OCI-LY1 (cell line): ENCODE results near the gene ZMYND10.
A peak's percentile ranks its signal among the peaks of the same experiment; 100 is the strongest.

Source experiments
- H2AFZ ChIP-seq: fragments of 200-600 bp; sonication (generic), shearing (Covaris generic); 2 replicates; pipeline ENCODE4 v1.6.0; 2014; ENCODE audit warnings: antibody characterized with exemption, mild to moderate bottlenecking, low read length
- H3F3A ChIP-seq: fragments of 200-600 bp; sonication (generic), shearing (Covaris generic); 2 replicates; pipeline ENCODE4 v1.6.0; 2014; ENCODE audit warnings: mild to moderate bottlenecking, antibody characterized with exemption, low read length, moderate library complexity; ENCODE audit not compliant: insufficient read depth
- H3K27ac ChIP-seq: fragments of 200-600 bp; sonication (generic); 2 replicates; pipeline ENCODE4 v1.5.1; 2014; ENCODE audit warnings: low read length, mixed run types, mild to moderate bottlenecking, low read depth; ENCODE audit not compliant: poor library complexity, severe bottlenecking
- H3K27me3 ChIP-seq: fragments of 200-600 bp; sonication (generic); 2 replicates; pipeline ENCODE4 v1.6.0; 2014; ENCODE audit warnings: antibody characterized with exemption, mild to moderate bottlenecking, low read length, moderate library complexity; ENCODE audit not compliant: insufficient read depth
- H3K36me3 ChIP-seq: fragments of 200-600 bp; sonication (generic); 2 replicates; pipeline ENCODE4 v1.6.1; 2014; ENCODE audit warnings: mild to moderate bottlenecking, antibody characterized with exemption, low read length, moderate library complexity, mixed read lengths; ENCODE audit not compliant: insufficient read depth
- H3K4me1 ChIP-seq: fragments of 200-600 bp; sonication (generic); 2 replicates; pipeline ENCODE4 v1.5.1; 2014; ENCODE audit warnings: mild to moderate bottlenecking, low read length, moderate library complexity; ENCODE audit not compliant: insufficient read depth, severe bottlenecking
- H3K4me2 ChIP-seq: fragments of 200-600 bp; sonication (generic), shearing (Covaris generic); 2 replicates; pipeline ENCODE4 v1.6.1; 2014; ENCODE audit warnings: low read length
- H3K4me3 ChIP-seq: fragments of 200-600 bp; sonication (generic); 2 replicates; pipeline ENCODE4 v1.5.1; 2014; ENCODE audit warnings: low read length, low read depth, mild to moderate bottlenecking, mixed read lengths; ENCODE audit not compliant: poor library complexity, severe bottlenecking
- H3K79me2 ChIP-seq: fragments of 200-600 bp; shearing (Covaris generic); 2 replicates; pipeline ENCODE4 v1.6.1; 2016; ENCODE audit warnings: mixed run types, low read length, mixed read lengths; ENCODE audit not compliant: insufficient read depth
- H3K9ac ChIP-seq: fragments of 200-600 bp; sonication (generic), shearing (Covaris generic); 2 replicates; pipeline ENCODE4 v1.6.1; 2014; ENCODE audit warnings: mild to moderate bottlenecking, low read length, mixed read lengths
- H3K9me2 ChIP-seq: fragments of 200-600 bp; sonication (generic), shearing (Covaris generic); 2 replicates; pipeline ENCODE4 v1.6.1; 2014; ENCODE audit warnings: low read depth, mild to moderate bottlenecking, low read length, mixed read lengths
- H3K9me3 ChIP-seq: fragments of 200-600 bp; shearing (Covaris generic); 2 replicates; pipeline ENCODE4 v1.6.1; 2014; ENCODE audit warnings: low read length, mixed read lengths
- H4K20me1 ChIP-seq: fragments of 200-600 bp; sonication (generic), shearing (Covaris generic); 2 replicates; pipeline ENCODE4 v1.6.0; 2016; ENCODE audit warnings: mild to moderate bottlenecking, low read length; ENCODE audit not compliant: insufficient read depth
- EZH2 ChIP-seq: fragments of 200-600 bp; sonication (generic), shearing (Covaris generic); IDR thresholded peaks from 2 replicates; pipeline ENCODE4 v1.8.0; 2017; ENCODE audit warnings: borderline replicate concordance, mixed run types, mild to moderate bottlenecking, antibody characterized with exemption, low read length, moderate library complexity, mixed read lengths
- TF ChIP-seq, protein P1 (sequence below): fragments of 200-600 bp; sonication (generic), shearing (Covaris generic); IDR thresholded peaks from 2 replicates; pipeline ENCODE4 v1.5.1; 2017; ENCODE audit warnings: mild to moderate bottlenecking, antibody characterized with exemption, low read length, moderate library complexity, mixed read lengths

Gene ZMYND10

DNA sequence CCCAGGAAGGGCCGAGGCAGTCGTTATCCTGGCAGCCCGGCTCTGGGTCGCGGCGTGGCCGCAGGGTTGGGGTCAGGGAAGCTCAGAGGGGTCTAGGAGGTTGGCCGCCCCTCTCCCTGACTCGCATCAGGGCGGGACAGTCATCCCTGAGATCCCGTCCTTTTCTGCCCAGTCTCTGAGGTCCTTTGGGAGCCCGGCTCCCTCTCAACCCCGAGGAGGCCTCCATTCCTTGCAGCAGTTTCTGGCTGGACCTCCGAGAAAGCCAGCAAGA, 23.5 kb downstream of the ZMYND10 start:
- Histone ChIP-seq H2AFZ (no peak overlapping the region), H3K9ac (peak overlapping the region; percentile 48; the same call in 1 of the 2 replicates), H3F3A (no peaks in the 10 kb centered on the region), H3K9me3 (no peaks in the 10 kb centered on the region), H3K27ac (peak overlapping the region; percentile 3), H3K4me2 (peak overlapping the region; percentile 90), H3K27me3 (no peaks in the 10 kb centered on the region), H3K36me3 (peaks cover 10% of the 10 kb centered on the region; the same call in 1 of the 2 replicates), H4K20me1 (no peaks in the 10 kb centered on the region), H3K4me1 (peaks cover 48% of the 10 kb centered on the region), H3K9me2 (no peaks in the 10 kb centered on the region), H3K4me3 (peak overlapping the region; percentile 84), H3K79me2 (no peaks in the 10 kb centered on the region)
- TF ChIP-seq EZH2: no peak
- TF ChIP-seq, protein P1, sequence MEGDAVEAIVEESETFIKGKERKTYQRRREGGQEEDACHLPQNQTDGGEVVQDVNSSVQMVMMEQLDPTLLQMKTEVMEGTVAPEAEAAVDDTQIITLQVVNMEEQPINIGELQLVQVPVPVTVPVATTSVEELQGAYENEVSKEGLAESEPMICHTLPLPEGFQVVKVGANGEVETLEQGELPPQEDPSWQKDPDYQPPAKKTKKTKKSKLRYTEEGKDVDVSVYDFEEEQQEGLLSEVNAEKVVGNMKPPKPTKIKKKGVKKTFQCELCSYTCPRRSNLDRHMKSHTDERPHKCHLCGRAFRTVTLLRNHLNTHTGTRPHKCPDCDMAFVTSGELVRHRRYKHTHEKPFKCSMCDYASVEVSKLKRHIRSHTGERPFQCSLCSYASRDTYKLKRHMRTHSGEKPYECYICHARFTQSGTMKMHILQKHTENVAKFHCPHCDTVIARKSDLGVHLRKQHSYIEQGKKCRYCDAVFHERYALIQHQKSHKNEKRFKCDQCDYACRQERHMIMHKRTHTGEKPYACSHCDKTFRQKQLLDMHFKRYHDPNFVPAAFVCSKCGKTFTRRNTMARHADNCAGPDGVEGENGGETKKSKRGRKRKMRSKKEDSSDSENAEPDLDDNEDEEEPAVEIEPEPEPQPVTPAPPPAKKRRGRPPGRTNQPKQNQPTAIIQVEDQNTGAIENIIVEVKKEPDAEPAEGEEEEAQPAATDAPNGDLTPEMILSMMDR: no peak

GRCh38 chr3:50321336-50322114, 24.0 kb downstream of the ZMYND10 start:
- no peak overlapping the region; the same call in 1 of the 2 replicates for H2AFZ ChIP-seq
- no peaks in the 10 kb centered on the region for H3K9me2 ChIP-seq

DNA sequence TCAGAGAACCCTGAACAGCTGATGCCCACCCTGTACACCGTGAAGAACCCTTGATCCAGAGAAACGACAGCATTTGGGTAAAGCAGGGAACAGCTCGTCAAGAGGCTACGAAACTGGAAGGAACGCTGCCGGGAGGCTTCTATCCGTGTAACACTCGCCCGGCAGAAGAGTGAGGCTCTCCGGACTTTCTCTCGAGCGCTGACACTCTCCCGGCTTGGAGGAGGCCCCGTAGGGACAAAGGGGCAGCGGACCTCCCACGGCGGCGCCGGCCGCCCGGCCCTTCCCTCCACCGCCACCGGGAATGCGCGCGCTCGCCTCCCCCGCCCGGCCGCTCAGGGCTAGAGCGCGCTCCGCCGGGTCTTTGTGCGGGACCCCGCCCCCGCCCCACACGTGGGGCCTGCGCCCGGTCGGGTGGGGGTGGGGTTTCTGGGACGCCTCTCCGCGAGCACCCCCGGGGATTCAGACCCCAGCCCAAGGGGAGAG, 24.6 kb downstream of the ZMYND10 start:
- Histone ChIP-seq H4K20me1 (no peaks in the 10 kb centered on the region), H3F3A (no peaks in the 10 kb centered on the region), H3K9ac (peak overlapping the region; percentile 76), H3K4me2 (peak overlapping the region; percentile 90), H3K36me3 (peaks cover 6% of the 10 kb centered on the region; the same call in 1 of the 2 replicates), H3K9me2 (no peaks in the 10 kb centered on the region), H3K4me3 (peak overlapping the region; percentile 84), H3K27ac (no peak overlapping the region), H2AFZ (no peak overlapping the region; the same call in 1 of the 2 replicates), H3K4me1 (peaks cover 53% of the 10 kb centered on the region), H3K27me3 (no peaks in the 10 kb centered on the region), H3K9me3 (no peaks in the 10 kb centered on the region), H3K79me2 (no peaks in the 10 kb centered on the region)
- TF ChIP-seq EZH2: no peak
- TF ChIP-seq, protein P1: no peak

More at GRCh38 chr3:50321336-50322114, 24.0 kb downstream of the ZMYND10 start:
- TF ChIP-seq, protein P1: peak; percentile 68
- no peak for TF ChIP-seq EZH2
- Histone ChIP-seq H3K9me3 (no peaks in the 10 kb centered on the region), H3K36me3 (peaks cover 10% of the 10 kb centered on the region; the same call in 1 of the 2 replicates), H3K27me3 (no peaks in the 10 kb centered on the region), H3K4me1 (peaks cover 49% of the 10 kb centered on the region), H3K4me2 (peak overlapping the region; percentile 90), H4K20me1 (no peaks in the 10 kb centered on the region), H3K4me3 (peak overlapping the region; percentile 84), H3F3A (no peaks in the 10 kb centered on the region), H3K9ac (peak overlapping the region; percentile 76), H3K79me2 (no peaks in the 10 kb centered on the region), H3K27ac (peak overlapping the region; percentile 64)
